GM19240 (cell line): Measurements from ENCODE around the gene TWIST2.

ENCODE experiments used
- DNase-seq: peaks from one replicate; pipeline ENCODE4 v3.0.0; 2011; ENCODE audit warnings: low spot score; ENCODE audit not compliant: insufficient read length

TWIST2 gene

DNA sequence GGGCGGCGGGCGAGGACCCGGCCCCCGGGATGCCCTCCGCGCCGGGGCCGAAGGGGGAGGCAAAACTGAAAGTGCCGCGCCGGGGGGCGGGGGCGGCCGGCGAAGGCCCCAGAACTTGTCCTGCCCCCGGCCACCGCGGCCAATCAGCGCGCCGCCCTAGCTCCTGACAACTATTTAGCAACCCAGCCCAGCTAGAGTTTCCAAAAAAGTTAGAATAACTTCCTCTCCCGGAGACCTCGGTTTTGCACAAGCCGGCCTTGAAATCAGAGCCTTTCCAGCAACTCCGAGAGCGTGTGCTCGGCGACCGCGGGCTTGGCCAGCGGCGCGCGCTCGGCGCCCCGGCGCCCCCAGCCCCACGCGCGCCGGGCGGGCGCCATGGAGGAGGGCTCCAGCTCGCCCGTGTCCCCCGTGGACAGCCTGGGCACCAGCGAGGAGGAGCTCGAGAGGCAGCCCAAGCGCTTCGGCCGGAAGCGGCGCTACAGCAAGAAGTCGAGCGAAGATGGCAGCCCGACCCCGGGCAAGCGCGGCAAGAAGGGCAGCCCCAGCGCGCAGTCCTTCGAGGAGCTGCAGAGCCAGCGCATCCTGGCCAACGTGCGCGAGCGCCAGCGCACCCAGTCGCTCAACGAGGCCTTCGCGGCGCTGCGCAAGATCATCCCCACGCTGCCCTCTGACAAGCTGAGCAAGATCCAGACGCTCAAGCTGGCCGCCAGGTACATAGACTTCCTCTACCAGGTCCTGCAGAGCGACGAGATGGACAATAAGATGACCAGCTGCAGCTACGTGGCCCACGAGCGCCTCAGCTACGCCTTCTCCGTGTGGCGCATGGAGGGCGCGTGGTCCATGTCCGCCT lies at the start of gene TWIST2:
TWIST2 (plus strand) TSS at position 245 of the 850 bp plus-strand sequence; CDS start at position 376, 131 bp downstream.
- DNase-seq, result no peak

GRCh38 chr2:238801791-238802190 lies 46.1 kb upstream of the TWIST2 start:
- DNase-seq, result no peak

GRCh38 chr2:238802957-238803356 lies 44.9 kb upstream of the TWIST2 start:
- DNase-seq, result no peak

DNA sequence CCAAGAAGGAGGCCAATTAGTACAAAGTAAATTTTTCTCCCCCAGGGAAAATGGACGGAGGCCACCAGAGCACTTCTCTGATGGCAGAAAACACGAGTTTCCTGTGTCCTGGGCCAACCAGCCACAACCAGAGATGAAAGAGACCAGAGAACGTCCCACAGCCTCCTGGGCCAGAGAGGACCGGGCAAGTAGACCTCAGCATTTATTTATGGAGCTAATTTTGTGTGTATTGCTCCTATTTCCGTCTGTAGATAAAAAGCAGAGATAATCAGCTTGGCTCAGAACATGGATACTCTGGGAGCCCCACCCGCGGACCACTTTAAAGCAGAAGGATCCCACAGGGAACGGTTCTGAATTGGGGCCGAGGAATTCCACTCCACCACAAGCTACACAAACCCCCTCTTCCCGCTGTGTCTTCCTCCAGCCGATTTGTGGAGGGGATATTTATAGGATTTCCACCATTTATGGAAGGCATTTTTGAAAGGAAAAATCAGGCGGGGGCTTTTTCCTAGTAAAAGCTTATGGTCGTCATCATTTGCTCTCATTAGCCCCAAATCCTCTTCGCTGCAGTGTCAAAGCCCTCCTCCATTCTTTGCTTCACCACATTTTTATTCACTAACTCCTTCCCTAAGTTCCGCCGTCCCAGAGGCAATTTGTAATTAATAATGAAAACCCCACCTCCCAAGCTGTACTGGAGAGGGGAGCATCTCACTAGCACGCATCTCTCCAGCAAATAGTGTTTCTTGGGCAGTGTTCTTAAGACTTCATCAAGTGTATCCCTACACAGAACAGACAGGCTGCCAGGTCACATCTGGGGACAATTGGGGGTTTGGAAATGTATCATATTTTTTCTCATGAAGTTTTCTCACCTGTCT lies 43.7 kb upstream of the TWIST2 start:
- no peak for DNase-seq

GRCh38 chr2:238808761-238809160 lies 39.1 kb upstream of the TWIST2 start:
- DNase-seq, result no peak

DNA sequence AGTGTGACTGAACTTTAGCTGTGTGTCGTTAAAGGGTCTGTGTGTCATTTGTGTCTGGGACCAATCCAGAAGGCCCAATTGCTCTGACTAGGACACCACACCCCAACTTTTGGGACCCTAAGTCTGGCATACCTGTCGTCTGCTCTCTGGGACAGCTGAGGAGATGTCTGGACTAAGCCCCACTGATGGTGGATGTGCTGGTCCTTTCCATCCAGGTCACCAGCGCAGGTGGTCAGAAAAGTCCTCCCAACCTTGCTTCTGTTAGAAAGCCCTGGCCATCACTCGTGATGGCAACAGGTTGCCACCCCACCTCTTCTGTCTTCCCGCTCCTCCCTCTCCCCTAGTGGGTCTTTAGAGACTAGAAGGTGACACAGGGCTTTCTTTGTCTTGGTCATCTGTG lies 37.6 kb upstream of the TWIST2 start:
- no peak for DNase-seq

DNA sequence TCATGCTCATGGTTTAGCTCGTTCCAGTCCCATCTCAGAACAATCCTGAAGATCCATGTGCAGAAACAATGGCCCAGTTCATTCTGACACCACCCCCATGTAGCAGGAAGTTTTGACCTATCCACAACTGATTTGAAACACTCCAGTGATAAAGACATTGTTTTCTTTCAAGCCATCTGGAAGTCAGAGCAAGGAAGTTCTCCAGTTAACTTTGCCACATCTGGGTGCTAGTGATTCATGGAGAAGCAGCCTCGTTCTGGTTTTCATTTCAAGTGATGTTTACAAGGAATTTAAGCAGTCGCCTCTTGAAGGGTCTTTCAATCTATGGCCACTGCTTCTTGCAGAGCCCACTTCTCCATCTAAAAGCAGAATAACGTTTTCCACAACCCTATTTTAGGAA lies 36.6 kb upstream of the TWIST2 start:
- no peak for DNase-seq

- no peak for DNase-seq
Measured at GRCh38 chr2:238811759-238812158, 36.1 kb upstream of the TWIST2 start.

GRCh38 chr2:238813109-238813508 lies 34.8 kb upstream of the TWIST2 start:
- DNase-seq, result no peak

- no peak for DNase-seq
Measured at GRCh38 chr2:238814815-238815214, 33.1 kb upstream of the TWIST2 start.

DNA sequence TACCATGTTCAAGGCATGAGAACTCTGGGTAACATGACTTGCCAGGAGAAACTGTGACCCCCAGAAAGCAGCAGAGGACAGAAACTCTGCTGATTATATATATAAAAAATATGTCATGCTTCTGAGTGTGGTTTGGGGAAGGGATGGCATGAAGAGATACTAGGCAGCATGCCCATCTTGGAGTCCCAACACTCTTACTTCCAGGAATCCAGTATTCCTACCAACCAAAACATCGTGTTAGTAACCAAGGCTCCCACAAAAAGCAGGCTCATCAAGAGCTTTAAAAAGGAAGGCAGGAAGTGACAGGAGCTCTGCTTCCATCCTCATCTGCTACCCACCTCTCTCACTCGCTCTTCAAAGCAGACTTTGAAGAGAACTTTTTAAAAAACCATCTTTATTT lies 31.6 kb upstream of the TWIST2 start:
- no peak for DNase-seq

DNA sequence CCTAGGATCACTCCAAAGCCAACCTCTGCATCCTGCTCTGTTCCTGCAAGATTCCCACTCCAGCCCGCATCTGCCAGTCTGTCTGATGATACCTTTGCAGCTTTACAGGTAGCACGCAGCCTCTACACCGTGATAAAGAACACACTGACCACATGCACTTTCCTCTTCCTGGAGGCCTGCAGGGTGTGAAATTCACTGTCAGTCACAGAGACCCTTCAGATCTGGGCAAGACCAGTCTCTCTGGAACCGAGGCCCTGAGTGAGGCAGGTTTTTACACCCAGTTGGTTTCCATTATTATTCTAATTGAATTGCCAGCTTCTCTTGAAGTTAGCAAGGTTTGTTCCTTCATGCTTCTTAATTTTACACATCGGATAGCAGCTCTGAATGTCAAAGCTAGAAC lies 30.5 kb upstream of the TWIST2 start:
- no peak for DNase-seq

GRCh38 chr2:238817891-238818290 lies 30.0 kb upstream of the TWIST2 start:
- DNase-seq, result no peak

- DNase-seq, result no peak
Measured at GRCh38 chr2:238818561-238818960, 29.3 kb upstream of the TWIST2 start.

DNA sequence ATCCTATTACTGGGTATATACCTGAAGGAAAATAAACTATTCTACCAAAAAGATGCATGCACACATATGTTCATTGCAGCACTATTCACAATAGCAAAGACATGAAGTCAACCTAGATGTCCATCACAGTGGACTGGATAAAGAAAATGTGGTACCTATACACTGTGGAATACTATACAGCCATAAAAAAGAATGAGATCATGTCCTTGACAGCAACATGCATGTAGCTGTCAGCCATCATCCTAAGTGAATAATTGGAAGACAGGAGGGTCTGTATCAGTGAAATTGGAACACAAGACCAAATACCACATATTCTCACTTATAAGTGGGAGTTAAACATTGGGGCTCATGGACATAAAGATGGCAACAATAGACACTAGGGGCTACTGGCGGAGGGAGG lies 27.7 kb upstream of the TWIST2 start:
- DNase-seq, result no peak

- no peak for DNase-seq
Measured at GRCh38 chr2:238820916-238821315, 27.0 kb upstream of the TWIST2 start.

DNA sequence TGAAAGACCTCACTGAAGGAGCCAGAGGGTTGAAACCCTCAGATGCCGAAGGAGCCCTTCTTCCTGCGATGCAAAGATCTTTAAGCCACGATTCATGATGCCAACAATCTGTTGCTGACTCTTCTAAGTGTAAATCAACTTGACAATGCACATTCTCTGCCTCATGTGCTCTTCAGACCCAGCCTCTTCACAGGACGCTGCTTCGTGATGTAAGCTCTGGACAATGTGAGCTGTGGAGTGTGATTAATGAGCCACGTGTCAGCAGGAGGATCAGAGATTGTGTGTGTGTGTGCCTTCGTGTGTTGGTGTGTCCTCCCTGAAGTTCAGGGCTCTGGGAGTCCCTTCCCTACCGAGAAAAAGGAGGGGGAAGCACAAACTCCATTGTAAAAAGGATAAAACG lies 26.5 kb upstream of the TWIST2 start:
- DNase-seq, result no peak

- no peak for DNase-seq
Measured at GRCh38 chr2:238821944-238822670, 25.8 kb upstream of the TWIST2 start.

DNA sequence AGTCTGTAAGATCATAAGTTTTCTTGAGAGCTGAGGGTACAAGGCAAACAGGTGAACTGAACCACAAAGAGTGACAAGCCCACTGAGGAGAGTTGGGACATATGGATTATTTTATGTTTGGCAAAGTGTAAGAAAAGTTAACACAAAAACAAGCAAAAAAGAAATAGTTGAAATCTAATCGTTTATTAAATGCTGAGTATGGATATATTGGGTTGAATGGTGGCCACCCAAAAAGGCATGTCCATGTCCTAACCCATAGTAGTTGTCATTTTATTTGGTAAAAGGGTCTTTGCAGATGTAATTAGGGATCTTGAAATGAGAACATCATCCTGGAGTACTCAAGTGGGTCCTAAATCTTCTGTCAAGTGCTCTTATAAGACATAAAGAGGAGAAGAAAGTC lies 24.9 kb upstream of the TWIST2 start:
- no peak for DNase-seq

- DNase-seq, result no peak
Measured at GRCh38 chr2:238831177-238831576, 16.7 kb upstream of the TWIST2 start.

GRCh38 chr2:238834982-238835381 lies 12.9 kb upstream of the TWIST2 start:
- no peak for DNase-seq
